Calu3 (cell line): Measurements from ENCODE around the gene STIP1. TPM values are rescaled to one million over a fixed set of nuclear protein-coding genes. Genes with fewer than 3 reads are reported as not detected.

ENCODE experiments used
- BruUV-seq: library from RNA; stranded (reverse); fragments of 400-500 nt; replicated peaks from 2 replicates; lab custom pipeline; 2021; lab: Mats Ljungman, UMichigan
- CTCF ChIA-PET: fragments of 300-600 bp; sonication (Branson Sonifier 250); formaldehyde crosslinking; loops from one replicate; lab custom pipeline; 2022; ENCODE audit warnings: antibody characterized with exemption; lab: Charles Lee
- DNase-seq: peaks from one replicate; pipeline ENCODE4 v3.0.0; 2022
- H3K27ac Mint-ChIP-seq: one replicate; pipeline ENCODE4 v1.8.0; 2022; ENCODE audit warnings: mixed read lengths; ENCODE audit not compliant: unreplicated experiment
- H3K27me3 Mint-ChIP-seq: one replicate; pipeline ENCODE4 v1.8.0; 2022; ENCODE audit warnings: mixed read lengths; ENCODE audit not compliant: unreplicated experiment
- H3K36me3 Mint-ChIP-seq: one replicate; pipeline ENCODE4 v1.8.0; 2022; ENCODE audit warnings: mild to moderate bottlenecking, moderate library complexity, mixed read lengths; ENCODE audit not compliant: insufficient read depth, unreplicated experiment
- H3K4me1 Mint-ChIP-seq: one replicate; pipeline ENCODE4 v1.8.0; 2022; ENCODE audit warnings: mild to moderate bottlenecking, low read depth, mixed read lengths; ENCODE audit not compliant: unreplicated experiment
- H3K4me3 Mint-ChIP-seq: one replicate; pipeline ENCODE4 v1.8.0; 2022; ENCODE audit warnings: mild to moderate bottlenecking, low read depth, moderate library complexity, mixed read lengths; ENCODE audit not compliant: unreplicated experiment
- H3K9me3 Mint-ChIP-seq: one replicate; pipeline ENCODE4 v1.8.0; 2022; ENCODE audit warnings: low read depth, mixed read lengths; ENCODE audit not compliant: unreplicated experiment
- CTCF ChIP-seq: fragments of 200-600 bp; IDR thresholded peaks from one replicate; pipeline ENCODE4 v1.8.0; 2022; ENCODE audit warnings: antibody characterized with exemption; ENCODE audit not compliant: unreplicated experiment
- intact Hi-C: fragments of 100-400 bp; cut with micrococcal nuclease; formaldehyde crosslinking; loops from one replicate; pipeline ENCODE4 v1.10.0; 2022; ENCODE audit not compliant: unreplicated experiment
- total RNA-seq: library from RNA; stranded (reverse); gene quantifications from 2 replicates; pipeline ENCODE4 v1.2.3, GENCODE V29; 2022

Gene STIP1
- total RNA-seq, 1 experiment from 2014 or later = 391 TPM

DNA sequence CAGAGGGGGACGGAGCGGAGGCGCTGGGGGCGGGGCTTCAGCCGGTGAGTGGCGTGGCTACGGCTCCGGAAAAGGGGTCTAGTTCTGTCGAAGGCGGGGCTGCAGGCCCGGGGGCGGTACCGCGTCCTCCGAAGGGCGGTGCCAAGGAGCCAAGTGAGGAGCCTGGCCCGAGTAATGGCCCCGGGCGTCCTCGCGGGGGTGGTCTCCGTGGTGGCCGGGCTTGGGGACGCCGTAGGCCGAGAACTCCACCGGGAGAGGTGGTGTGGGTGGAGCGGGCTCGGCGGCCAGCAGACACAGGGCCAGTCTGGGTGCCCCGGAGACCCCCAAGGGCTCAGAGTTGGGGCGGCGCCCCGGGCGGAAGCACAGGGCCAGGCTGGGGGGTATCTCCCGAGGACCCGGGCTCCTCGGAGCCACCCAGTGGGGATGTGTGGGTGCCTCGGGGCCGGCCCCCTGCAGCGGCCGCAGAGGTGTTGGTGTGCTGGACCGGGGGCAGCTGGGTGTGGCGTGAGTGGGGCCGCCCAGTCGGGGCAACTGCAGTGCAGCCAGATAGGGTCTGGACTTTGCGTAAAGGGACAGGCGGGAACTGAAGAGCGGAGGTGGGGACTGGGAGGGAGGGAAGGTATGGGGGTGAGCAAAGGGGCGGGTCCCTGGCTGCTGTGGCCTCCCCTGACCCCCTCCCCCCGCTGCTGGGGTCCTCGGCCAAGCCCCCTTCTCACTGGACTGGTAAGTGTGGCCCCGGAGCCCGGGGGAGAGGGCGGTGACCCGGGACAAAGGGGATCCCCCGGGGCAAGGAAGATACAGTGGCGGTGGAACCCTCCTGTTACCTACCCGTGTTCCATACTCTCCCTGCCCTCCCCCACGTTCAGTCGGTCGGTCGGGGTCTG is 55.8 kb downstream of the STIP1 start:
- H3K27me3 Mint-ChIP-seq = no peaks in the 10 kb centered on the region
- intact Hi-C loops = loop anchor here (10.0 kb wide), 1 partner anchor 63 kb away; the partner anchor contains the start of genes CATSPERZ and ESRRA
- peak overlapping the region; percentile 89 for H3K27ac Mint-ChIP-seq
- H3K4me1 Mint-ChIP-seq = peaks cover 39% of the 10 kb centered on the region
- CTCF ChIA-PET = interaction anchor here (1.1 kb wide), 2 partner anchors 10 to 27 kb away, joined by 3 to 8 read pairs; partner anchors contain the start of gene PLCB3
- DNase-seq = peak; percentile 100
- H3K4me3 Mint-ChIP-seq = peak overlapping the region; percentile 96
- H3K36me3 Mint-ChIP-seq = peaks cover 95% of the 10 kb centered on the region
- TF ChIP-seq CTCF = peak; percentile 12
- no peaks in the 10 kb centered on the region for H3K9me3 Mint-ChIP-seq
- BruUV-seq = no TSS peak

GRCh38 chr11:64243236-64243854 is 57.4 kb downstream of the STIP1 start:
- Mint-ChIP-seq H3K4me3 (peak overlapping the region; percentile 96), H3K27me3 (no peaks in the 10 kb centered on the region), H3K27ac (peak overlapping the region; percentile 83), H3K4me1 (peaks cover 37% of the 10 kb centered on the region), H3K36me3 (peaks cover 95% of the 10 kb centered on the region), H3K9me3 (no peaks in the 10 kb centered on the region)
- intact Hi-C loops = loop anchor here (10.0 kb wide), 1 partner anchor 61 kb away; the partner anchor contains the start of genes CATSPERZ and ESRRA
- CTCF ChIA-PET = interaction anchor here (0.5 to 1.0 kb wide), 2 partner anchors 39 to 68 kb away, joined by 3 read pairs; no protein-coding TSS in a partner anchor
- DNase-seq = no peak
- BruUV-seq = TSS peak; percentile 4
- TF ChIP-seq CTCF = no peak

DNA sequence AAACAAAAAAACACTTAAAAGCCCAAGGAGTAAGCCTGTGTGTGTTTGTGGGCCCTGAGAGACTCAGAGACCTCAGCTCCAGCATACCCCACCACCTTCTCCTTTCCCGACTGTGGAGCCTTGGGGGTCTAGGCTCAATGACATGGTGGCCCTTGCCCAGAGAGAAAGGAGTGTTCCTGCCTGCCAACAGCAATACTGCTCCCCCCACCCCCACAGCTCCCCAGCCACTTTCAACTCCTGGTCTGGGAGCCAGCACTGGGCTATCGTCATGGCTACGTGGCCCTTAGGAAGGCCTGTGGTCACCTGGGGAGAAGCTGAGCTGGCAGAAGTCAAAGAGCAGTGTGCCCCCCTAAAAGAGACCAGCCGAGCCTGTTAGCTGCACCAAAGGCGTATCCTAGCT is 58.1 kb downstream of the STIP1 start:
- CTCF ChIA-PET = interaction anchor here (0.5 kb wide), 1 partner anchor 69 kb away, joined by 3 read pairs; no protein-coding TSS in a partner anchor
- intact Hi-C loops = loop anchor here (10.0 kb wide), 1 partner anchor 61 kb away; the partner anchor contains the start of genes CATSPERZ and ESRRA
- DNase-seq = no peak
- no peak for TF ChIP-seq CTCF
- Mint-ChIP-seq H3K36me3 (peaks cover 98% of the 10 kb centered on the region), H3K27me3 (no peaks in the 10 kb centered on the region), H3K9me3 (no peaks in the 10 kb centered on the region), H3K27ac (peak overlapping the region; percentile 83), H3K4me1 (peaks cover 38% of the 10 kb centered on the region), H3K4me3 (peak overlapping the region; percentile 96)
- BruUV-seq = no TSS peak

DNA sequence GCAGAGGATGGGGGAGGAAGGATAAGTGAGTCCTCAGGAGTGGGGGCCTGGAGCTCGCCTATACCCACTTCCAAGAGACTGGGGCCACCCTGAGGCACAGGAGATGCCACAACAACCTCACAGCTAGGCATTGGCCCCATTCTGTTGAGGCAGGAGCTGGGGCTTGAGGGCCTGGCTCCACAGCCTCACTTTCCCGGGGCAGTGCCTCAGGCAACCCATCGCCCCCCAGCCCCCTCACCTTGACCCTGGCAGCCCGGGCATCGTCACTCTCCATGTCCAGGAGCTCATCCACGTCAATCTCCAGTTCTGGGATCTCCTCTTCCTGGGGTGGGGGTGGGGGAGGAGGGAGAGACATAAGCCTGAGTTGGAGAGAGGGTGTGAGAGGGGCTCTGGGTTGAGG is 59.0 kb downstream of the STIP1 start:
- peaks cover 97% of the 10 kb centered on the region for H3K36me3 Mint-ChIP-seq
- no peak for TF ChIP-seq CTCF
- intact Hi-C loops = loop anchor here (10.0 kb wide), 1 partner anchor 60 kb away; the partner anchor contains the start of genes CATSPERZ and ESRRA
- no TSS peak for BruUV-seq
- H3K27ac Mint-ChIP-seq = peak overlapping the region; percentile 82
- H3K4me1 Mint-ChIP-seq = peaks cover 34% of the 10 kb centered on the region
- peak overlapping the region; percentile 96 for H3K4me3 Mint-ChIP-seq
- DNase-seq = no peak
- no peaks in the 10 kb centered on the region for H3K27me3 Mint-ChIP-seq
- CTCF ChIA-PET = interaction anchor here (0.5 to 1.9 kb wide), 7 partner anchors 12 to 558 kb away, joined by 3 to 11 read pairs (median 4); no protein-coding TSS in a partner anchor
- H3K9me3 Mint-ChIP-seq = no peaks in the 10 kb centered on the region
